Activated T-cell treated with anti-CD3 and anti-CD28 coated beads, Interleukin-2, amount 50 U/mL, for 24 hours (primary cell): ENCODE measurements around the gene ANKH.

ENCODE experiments used
- DNase-seq: peaks from one replicate; pipeline ENCODE4 v3.0.0-alpha.2; 2020
- H3K27ac Mint-ChIP-seq: 2 replicates; pipeline ENCODE4 v1.8.0; 2020; ENCODE audit warnings: mild to moderate bottlenecking, mixed read lengths
- H3K27me3 Mint-ChIP-seq: 2 replicates; pipeline ENCODE4 v1.8.0; 2020; ENCODE audit warnings: mixed read lengths
- H3K36me3 Mint-ChIP-seq: 2 replicates; pipeline ENCODE4 v1.8.0; 2020; ENCODE audit warnings: low read depth, mixed read lengths
- H3K4me1 Mint-ChIP-seq: 2 replicates; pipeline ENCODE4 v1.8.0; 2020; ENCODE audit warnings: low read depth, mixed read lengths
- H3K4me3 Mint-ChIP-seq: 2 replicates; pipeline ENCODE4 v1.8.0; 2020; ENCODE audit warnings: mild to moderate bottlenecking, moderate library complexity, mixed read lengths
- H3K9me3 Mint-ChIP-seq: 2 replicates; pipeline ENCODE4 v1.8.0; 2020; ENCODE audit warnings: mixed read lengths

Gene ANKH

DNA sequence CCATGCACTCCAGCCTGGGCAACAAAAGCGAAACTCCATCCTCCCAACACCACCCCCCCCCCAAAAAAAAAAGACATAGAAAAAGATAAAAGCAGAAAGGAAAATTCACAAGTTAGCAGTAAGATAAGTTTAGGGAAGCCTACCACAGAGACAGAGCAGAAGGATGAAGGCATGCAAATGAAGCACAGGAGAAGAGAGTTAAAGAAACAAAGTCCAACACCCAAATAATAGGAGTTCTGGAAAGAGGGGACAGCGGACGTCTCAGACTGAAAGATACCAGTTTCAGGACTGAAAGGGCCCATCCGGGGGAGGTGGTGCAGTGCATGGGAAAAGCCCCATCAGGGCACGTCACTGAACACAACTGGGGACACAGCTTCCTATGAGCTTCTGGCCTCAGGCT lies 152.8 kb downstream of the ANKH start:
- peak; percentile 24 for DNase-seq
- peaks cover 51% of the 10 kb centered on the region for H3K4me1 Mint-ChIP-seq
- no peaks in the 10 kb centered on the region for H3K9me3 Mint-ChIP-seq
- peak overlapping the region; percentile 61 for H3K27ac Mint-ChIP-seq
- no peaks in the 10 kb centered on the region for H3K27me3 Mint-ChIP-seq
- H3K36me3 Mint-ChIP-seq: peaks cover 92% of the 10 kb centered on the region
- H3K4me3 Mint-ChIP-seq: no peak overlapping the region

DNA sequence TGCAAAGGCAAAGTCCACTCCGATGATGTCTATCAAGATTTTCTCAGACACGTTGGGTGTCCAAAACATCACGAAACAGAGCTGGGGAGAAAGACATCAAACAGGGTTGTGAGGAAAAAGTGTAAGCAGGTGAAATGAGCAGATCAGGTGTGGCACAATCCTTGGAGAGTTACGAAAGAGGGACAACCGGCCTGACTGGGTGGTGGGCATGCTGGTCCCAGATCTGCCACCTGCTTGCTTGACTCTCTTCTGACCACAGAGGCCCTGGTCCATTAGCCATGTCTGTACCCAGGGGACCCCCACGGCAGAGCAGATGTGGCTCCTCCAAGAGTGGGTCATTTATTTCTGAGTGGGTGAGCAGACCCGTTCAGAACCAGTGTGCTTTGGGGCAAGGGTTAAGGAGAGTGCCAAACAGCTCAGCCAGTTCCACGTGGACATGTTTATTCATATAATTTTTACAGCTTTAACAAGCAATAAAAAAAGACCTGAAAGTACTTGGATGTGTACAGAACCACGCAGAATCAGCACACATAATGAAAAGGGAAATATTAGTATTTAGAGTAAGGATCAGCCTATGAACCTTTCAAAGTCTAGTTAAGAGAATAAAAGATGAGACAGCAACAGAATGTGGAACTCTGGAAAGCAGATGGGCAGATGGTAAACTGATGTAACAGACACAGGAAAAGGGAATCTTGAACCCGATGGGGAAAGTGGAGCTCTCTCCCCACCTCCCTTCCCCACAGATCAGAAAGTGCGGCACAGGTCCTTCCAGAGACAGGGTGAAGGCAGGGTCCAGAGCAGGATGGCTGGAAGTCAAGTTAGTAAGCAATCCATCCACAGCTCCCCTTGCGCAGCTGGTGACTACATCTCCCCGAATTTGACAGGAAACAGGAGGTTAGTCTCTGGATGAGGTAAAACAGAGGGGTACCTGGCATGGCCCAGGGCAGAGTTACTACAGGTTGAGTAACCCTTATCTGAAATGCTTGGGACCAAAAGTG lies 154.5 kb downstream of the ANKH start:
- Mint-ChIP-seq H3K9me3 (no peaks in the 10 kb centered on the region), H3K27ac (peak overlapping the region; percentile 58), H3K27me3 (no peaks in the 10 kb centered on the region), H3K4me3 (no peak overlapping the region), H3K4me1 (peaks cover 35% of the 10 kb centered on the region), H3K36me3 (peaks cover 93% of the 10 kb centered on the region)
- DNase-seq: peak; percentile 28

GRCh38 chr5:14715481-14715880 lies 156.1 kb downstream of the ANKH start:
- Mint-ChIP-seq H3K9me3 (no peaks in the 10 kb centered on the region), H3K36me3 (peaks cover 97% of the 10 kb centered on the region), H3K27ac (peak overlapping the region; percentile 81), H3K27me3 (no peaks in the 10 kb centered on the region), H3K4me3 (no peak overlapping the region), H3K4me1 (peaks cover 25% of the 10 kb centered on the region)
- DNase-seq: no peak

DNA sequence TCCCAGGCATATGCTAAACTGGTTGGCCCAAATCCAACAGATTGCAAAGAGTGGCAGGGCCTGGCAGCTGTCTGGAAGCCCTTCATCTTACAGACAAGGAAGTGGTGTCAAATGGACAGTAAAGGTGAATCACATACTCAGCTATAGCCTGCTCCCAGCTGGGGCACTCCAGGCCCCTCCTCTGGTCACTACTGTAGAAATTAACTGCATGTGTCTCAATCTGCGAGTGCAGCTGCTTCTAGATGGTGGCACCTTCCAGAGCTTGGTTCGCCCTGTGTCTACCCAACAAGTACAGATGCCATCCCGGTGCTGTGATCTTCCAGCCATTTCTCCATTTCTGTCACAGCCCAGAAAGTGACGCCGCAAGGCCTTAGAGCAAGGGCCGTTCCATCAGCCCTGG lies 156.9 kb downstream of the ANKH start:
- Mint-ChIP-seq H3K9me3 (no peaks in the 10 kb centered on the region), H3K27me3 (no peaks in the 10 kb centered on the region), H3K27ac (peak overlapping the region; percentile 81), H3K4me1 (peaks cover 25% of the 10 kb centered on the region), H3K4me3 (no peak overlapping the region), H3K36me3 (peaks cover 97% of the 10 kb centered on the region)
- DNase-seq: no peak

DNA sequence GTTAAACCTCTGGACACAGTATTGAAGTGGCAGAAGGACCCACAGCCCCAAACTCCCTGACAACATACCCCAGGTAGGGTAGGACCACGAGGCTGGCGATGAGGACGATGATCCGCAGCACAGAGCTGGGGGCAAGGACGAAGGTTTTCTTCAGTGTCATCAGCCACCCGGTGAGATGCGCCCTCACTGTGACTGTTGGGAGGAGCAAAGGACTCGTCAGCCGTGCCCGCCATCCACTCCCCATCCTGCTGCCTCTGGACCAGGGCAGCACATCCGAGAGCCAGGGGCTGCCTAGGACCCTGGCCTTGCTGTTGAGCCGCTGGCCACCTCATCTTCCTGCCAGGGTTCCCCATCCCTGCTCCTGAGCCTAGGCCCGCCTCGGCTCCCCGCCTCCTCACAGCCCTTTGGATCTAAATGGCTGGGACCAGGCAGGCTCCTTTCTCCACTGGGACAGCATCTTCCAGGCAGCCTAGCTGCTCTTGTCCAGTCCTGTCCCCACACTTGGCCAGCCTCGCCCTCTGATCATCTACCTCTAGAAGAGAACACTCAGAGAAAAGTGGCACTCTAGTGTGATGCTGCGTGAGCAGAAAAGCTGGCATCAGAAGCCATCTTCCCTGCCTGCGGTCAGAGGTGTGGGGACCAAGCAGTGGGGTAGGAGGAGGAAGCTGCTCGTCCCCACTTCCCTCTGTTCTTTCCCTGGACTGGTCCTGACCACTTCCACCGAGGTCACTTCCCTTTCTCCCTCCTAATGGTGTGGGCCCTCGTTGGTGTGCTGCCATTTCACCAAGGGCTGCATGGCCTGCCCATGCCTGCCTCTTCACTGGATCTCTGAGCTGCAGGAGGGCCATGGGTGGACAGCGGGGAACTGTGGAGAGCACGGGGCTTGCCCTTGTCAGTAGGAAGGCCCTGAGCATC lies 157.8 kb downstream of the ANKH start:
- Mint-ChIP-seq H3K4me1 (peaks cover 24% of the 10 kb centered on the region), H3K9me3 (no peaks in the 10 kb centered on the region), H3K27me3 (no peaks in the 10 kb centered on the region), H3K27ac (peak overlapping the region; percentile 81), H3K4me3 (no peak overlapping the region), H3K36me3 (peaks cover 97% of the 10 kb centered on the region)
- DNase-seq: no peak

- no peak for DNase-seq
- H3K9me3 Mint-ChIP-seq: no peaks in the 10 kb centered on the region
- no peak overlapping the region for H3K4me3 Mint-ChIP-seq
- H3K27me3 Mint-ChIP-seq: no peaks in the 10 kb centered on the region
- peaks cover 97% of the 10 kb centered on the region for H3K36me3 Mint-ChIP-seq
- peaks cover 30% of the 10 kb centered on the region for H3K4me1 Mint-ChIP-seq
- peak overlapping the region; percentile 81 for H3K27ac Mint-ChIP-seq
Measured at GRCh38 chr5:14712666-14713065, 158.9 kb downstream of the ANKH start.

GRCh38 chr5:14712131-14712530 lies 159.4 kb downstream of the ANKH start:
- DNase-seq: no peak
- Mint-ChIP-seq H3K4me3 (no peak overlapping the region), H3K27me3 (no peaks in the 10 kb centered on the region), H3K9me3 (no peaks in the 10 kb centered on the region), H3K27ac (peak overlapping the region; percentile 81), H3K36me3 (peaks cover 97% of the 10 kb centered on the region), H3K4me1 (peaks cover 33% of the 10 kb centered on the region)

DNA sequence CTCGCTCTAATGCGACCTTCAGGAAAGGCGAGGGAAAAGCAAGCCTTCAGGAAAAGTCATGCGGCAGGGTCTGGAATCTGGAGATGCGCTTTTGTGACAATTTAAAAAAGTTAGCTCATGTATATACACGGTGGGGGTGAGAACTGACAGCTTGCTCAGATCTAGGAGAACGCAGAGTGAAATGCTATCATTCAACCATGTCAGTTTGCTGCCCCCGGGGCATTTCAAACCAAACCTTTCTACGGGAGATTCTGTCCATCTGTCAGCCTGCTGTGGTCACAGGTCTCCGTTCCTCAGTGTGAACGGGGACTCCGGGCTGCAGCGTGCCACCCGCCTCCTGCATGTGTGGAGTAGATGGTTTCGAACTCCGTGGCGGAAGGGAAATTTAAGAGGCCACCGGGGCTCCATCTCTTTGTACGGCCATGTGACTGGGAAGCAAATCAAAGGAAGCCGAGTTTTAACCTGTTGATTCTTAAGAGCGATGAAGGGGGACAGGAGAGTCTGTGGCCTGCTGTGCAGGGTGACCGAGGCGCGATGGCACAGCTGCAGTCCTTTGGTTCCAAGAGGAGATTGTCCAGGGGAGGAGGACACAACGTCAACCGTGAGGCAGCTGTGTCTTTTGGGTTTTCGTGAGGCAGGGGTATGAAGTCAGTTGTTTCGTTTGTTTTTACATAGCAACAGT lies 161.1 kb downstream of the ANKH start:
- Mint-ChIP-seq H3K27me3 (no peaks in the 10 kb centered on the region), H3K4me3 (no peak overlapping the region), H3K4me1 (peaks cover 49% of the 10 kb centered on the region), H3K9me3 (no peaks in the 10 kb centered on the region), H3K27ac (peak overlapping the region; percentile 81), H3K36me3 (peaks cover 99% of the 10 kb centered on the region)
- DNase-seq: no peak

DNA sequence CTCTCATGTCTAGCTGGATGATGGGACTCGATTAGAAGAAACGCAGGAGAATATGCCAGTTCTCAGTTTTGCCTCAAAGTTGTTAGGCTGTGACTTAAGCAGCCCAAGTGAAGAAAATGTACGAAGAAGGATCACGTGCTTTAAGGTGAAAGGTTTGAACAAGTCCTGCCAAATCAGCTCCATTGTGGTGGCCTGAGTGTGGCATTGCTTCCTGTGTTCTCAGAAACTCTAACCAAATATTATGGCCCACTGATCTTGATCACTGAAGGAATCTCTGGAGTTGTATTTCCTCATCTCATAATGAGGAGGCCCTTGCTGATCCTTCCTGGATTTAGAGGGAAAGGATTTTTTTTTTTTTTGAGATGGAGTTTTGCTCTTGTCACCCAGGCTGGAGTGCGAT lies 163.0 kb downstream of the ANKH start:
- DNase-seq: no peak
- H3K4me3 Mint-ChIP-seq: no peak overlapping the region
- peak overlapping the region; percentile 95 for H3K27ac Mint-ChIP-seq
- H3K27me3 Mint-ChIP-seq: no peaks in the 10 kb centered on the region
- H3K4me1 Mint-ChIP-seq: peaks cover 68% of the 10 kb centered on the region
- H3K9me3 Mint-ChIP-seq: no peaks in the 10 kb centered on the region
- peaks cover 99% of the 10 kb centered on the region for H3K36me3 Mint-ChIP-seq

DNA sequence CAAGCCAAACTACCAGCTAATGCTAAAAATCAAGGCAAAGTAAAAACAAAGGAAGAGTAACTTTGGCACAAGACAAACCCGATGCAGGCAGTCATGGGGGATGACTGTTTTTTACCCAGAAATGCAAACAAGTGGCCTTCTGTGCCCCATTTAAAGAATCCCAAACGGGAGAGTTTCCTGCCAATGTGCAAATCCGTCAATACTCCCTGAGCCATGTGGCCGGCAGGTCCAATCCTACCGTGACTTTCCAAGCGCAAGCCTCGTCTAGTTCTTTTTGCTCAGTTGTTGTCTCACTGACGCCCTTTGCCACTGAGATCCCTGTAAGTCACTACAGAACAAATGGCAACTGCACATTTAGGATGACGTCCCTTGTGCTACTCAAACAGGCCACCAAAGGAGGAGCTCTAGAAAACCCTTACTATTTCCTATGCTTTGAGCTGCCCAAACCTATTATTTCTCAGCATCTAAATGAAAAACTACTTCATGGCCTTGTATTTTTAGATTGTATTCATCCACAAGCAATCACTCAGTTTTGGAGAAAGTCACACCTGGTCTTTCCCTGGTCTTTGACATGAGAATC lies 163.7 kb downstream of the ANKH start:
- peaks cover 99% of the 10 kb centered on the region for H3K36me3 Mint-ChIP-seq
- no peak for DNase-seq
- no peak overlapping the region for H3K4me3 Mint-ChIP-seq
- H3K4me1 Mint-ChIP-seq: peaks cover 74% of the 10 kb centered on the region
- peak overlapping the region; percentile 95 for H3K27ac Mint-ChIP-seq
- H3K9me3 Mint-ChIP-seq: no peaks in the 10 kb centered on the region
- H3K27me3 Mint-ChIP-seq: no peaks in the 10 kb centered on the region

DNA sequence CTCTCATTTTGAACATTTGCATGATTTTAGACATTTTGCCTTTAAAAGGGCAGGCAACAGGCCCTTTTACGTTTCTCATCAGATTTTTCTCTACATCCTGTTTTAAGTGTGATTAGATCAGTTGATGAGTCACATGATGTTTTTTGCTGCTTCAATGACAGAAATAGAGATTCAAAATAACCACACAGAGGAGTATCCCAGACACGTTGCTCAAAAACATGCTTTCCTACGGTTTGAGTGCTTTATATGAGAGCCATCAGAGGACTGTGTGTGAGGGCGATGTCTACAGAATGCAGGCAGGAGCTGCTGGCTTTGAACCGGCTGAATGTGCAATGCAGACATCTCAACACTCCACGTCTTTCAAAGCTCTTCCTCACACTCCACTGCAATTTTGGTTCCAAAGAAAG lies 165.0 kb downstream of the ANKH start:
- Mint-ChIP-seq H3K27me3 (no peaks in the 10 kb centered on the region), H3K4me3 (peak overlapping the region; percentile 66), H3K4me1 (peaks cover 87% of the 10 kb centered on the region), H3K9me3 (no peaks in the 10 kb centered on the region), H3K27ac (peak overlapping the region; percentile 95), H3K36me3 (peaks cover 99% of the 10 kb centered on the region)
- no peak for DNase-seq

- H3K9me3 Mint-ChIP-seq: no peaks in the 10 kb centered on the region
- H3K27me3 Mint-ChIP-seq: no peaks in the 10 kb centered on the region
- peaks cover 99% of the 10 kb centered on the region for H3K36me3 Mint-ChIP-seq
- no peak for DNase-seq
- peaks cover 97% of the 10 kb centered on the region for H3K4me1 Mint-ChIP-seq
- peak overlapping the region; percentile 95 for H3K27ac Mint-ChIP-seq
- H3K4me3 Mint-ChIP-seq: no peak overlapping the region
Measured at GRCh38 chr5:14705556-14705955, 166.0 kb downstream of the ANKH start.

DNA sequence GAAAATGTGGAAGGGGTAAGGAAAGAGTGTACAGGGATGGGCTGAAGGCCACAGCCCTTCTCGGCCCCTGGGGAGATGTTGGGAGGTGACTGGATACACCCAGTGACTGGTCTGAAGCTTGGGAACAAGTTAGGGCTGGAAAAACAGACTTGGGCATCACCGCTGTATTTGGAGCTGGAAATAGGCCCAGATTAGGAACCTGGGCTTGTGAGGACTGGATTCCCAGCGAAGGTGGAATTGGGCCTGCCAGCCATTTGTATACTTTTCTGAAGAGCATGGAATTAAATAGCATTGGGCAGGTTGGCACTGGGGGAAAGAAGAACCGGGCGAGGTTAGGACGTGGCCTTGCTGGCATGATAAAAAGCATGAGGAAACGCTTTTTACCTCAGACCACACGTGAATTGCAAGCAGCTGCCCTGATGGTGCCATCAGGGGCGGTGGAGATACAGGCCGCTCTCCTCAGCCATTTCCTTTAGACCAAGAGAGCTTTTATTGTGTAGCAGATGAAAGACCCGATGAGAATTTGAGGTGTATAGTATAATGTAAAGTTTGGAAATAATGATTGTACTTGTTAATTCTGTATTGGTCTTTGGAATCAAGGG lies 169.2 kb downstream of the ANKH start:
- Mint-ChIP-seq H3K27ac (peak overlapping the region; percentile 79), H3K4me3 (no peak overlapping the region), H3K9me3 (no peaks in the 10 kb centered on the region), H3K36me3 (peaks cover 98% of the 10 kb centered on the region), H3K4me1 (peaks cover 93% of the 10 kb centered on the region), H3K27me3 (no peaks in the 10 kb centered on the region)
- DNase-seq: no peak
